ENCODE measurements around the gene ICE1. TPM values are rescaled to one million over a fixed set of nuclear protein-coding genes. Genes with fewer than 3 reads are reported as not detected.

ICE1 gene
- total and polyA plus RNA-seq, 3 donors from 2014 or later, result 13.8 to 35.6 (median 34.5) TPM

DNA sequence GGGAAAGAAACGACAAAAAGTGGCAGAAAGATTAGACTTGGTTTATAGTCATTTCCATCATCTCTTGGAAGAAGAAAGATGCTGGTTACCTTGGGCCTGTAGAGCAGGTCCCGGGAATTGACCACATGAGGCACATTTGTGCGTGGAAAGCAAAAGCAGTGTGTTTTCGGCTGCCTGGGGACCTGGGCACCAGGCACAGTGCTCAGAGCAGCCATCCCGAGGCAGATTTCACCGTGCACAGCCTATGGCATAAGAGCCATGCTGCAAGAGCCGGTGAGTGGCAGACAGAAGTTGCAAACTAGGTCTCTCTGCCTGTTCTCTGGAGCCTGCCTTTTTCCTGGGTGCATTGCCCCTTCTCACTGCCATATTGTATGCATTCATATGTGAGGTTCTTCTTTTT is 77.0 kb downstream of the ICE1 start:
- Histone ChIP-seq H3K4me3 (no peak overlapping the region), H3K27ac (no peak overlapping the region), H3K4me1 (peaks cover 13% of the 10 kb centered on the region), H3K36me3 (ENCODE audit: low read depth, missing control alignments) (no peaks in the 10 kb centered on the region), H3K9me3 (no peaks in the 10 kb centered on the region), H3K27me3 (no peaks in the 10 kb centered on the region)
- TF ChIP-seq, protein P1, sequence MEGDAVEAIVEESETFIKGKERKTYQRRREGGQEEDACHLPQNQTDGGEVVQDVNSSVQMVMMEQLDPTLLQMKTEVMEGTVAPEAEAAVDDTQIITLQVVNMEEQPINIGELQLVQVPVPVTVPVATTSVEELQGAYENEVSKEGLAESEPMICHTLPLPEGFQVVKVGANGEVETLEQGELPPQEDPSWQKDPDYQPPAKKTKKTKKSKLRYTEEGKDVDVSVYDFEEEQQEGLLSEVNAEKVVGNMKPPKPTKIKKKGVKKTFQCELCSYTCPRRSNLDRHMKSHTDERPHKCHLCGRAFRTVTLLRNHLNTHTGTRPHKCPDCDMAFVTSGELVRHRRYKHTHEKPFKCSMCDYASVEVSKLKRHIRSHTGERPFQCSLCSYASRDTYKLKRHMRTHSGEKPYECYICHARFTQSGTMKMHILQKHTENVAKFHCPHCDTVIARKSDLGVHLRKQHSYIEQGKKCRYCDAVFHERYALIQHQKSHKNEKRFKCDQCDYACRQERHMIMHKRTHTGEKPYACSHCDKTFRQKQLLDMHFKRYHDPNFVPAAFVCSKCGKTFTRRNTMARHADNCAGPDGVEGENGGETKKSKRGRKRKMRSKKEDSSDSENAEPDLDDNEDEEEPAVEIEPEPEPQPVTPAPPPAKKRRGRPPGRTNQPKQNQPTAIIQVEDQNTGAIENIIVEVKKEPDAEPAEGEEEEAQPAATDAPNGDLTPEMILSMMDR (IDR thresholded peaks at IDR 0.05), result no peak
- no peak for TF ChIP-seq POLR2A (IDR thresholded peaks at IDR 0.05)
- no peak for DNase-seq
- intact Hi-C loops (cut with DNase I; ENCODE audit: low total_unique reads), result no loop called here
- WGBS, 2 donors, result 94% methylated on average over 7 of the region's 7 CpGs

DNA sequence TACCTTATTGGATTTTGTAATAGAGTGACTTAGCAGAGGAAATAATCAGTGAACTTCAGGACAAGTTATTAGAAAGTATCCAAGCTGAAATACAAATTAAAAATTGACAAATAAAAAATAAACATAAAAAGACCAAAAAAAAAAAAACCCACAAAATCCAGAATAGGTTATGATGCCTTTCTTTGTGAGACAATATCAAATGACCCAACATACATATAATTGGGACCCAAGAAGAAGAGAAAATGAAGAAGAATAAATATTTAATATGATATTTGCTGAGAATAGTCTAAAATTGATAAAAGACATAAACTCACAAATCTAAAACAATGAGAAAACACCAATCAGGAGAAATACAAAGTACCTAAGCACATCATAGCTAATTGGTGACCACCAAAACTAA is 81.8 kb downstream of the ICE1 start:
- H3K27me3 ChIP-seq, result no peaks in the 10 kb centered on the region
- H3K4me1 ChIP-seq, result no peaks in the 10 kb centered on the region
- intact Hi-C loops (cut with DNase I; ENCODE audit: low total_unique reads), result no loop called here

DNA sequence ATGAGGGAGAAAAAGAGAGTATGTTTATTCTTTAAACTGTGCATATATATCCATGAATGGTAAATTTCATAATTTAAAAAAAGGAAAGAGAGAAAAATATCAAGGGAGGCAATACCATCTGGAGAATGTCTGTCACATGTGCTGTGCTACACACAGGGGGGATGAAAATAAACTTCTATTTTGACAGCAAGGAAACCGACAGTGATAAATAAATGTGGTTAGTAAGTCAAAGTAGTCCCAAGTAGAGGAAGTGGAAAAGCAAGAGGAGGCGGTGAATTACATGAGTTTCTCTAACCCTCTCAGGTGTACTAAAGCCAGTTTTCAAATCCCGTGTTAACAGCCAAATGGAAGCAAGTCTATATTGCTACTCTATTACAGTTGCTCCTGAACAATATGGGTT is 83.3 kb downstream of the ICE1 start:
- H3K4me3 ChIP-seq, result no peak overlapping the region
- no peak overlapping the region for H3K27ac ChIP-seq
- H3K36me3 ChIP-seq (ENCODE audit: low read depth, missing control alignments), result no peaks in the 10 kb centered on the region
- no peaks in the 10 kb centered on the region for H3K27me3 ChIP-seq
- intact Hi-C loops (cut with DNase I; ENCODE audit: low total_unique reads), result no loop called here
- H3K4me1 ChIP-seq, result no peaks in the 10 kb centered on the region
- DNase-seq, result no peak
- TF ChIP-seq POLR2A (IDR thresholded peaks at IDR 0.05), result no peak
- TF ChIP-seq, protein P1 (IDR thresholded peaks at IDR 0.05), result no peak
- 81 to 82% methylated on average over 3 of the region's 3 CpGs for WGBS, 2 donors
- H3K9me3 ChIP-seq, result no peaks in the 10 kb centered on the region

More for the DNA sequence above, 81.8 kb downstream of the ICE1 start:
- TF ChIP-seq, protein P1 (IDR thresholded peaks at IDR 0.05), result no peak
- TF ChIP-seq POLR2A (IDR thresholded peaks at IDR 0.05), result no peak
- no peak for DNase-seq
- Histone ChIP-seq H3K4me3 (no peak overlapping the region), H3K9me3 (no peaks in the 10 kb centered on the region), H3K36me3 (ENCODE audit: low read depth, missing control alignments) (no peaks in the 10 kb centered on the region), H3K27ac (no peak overlapping the region)

DNA sequence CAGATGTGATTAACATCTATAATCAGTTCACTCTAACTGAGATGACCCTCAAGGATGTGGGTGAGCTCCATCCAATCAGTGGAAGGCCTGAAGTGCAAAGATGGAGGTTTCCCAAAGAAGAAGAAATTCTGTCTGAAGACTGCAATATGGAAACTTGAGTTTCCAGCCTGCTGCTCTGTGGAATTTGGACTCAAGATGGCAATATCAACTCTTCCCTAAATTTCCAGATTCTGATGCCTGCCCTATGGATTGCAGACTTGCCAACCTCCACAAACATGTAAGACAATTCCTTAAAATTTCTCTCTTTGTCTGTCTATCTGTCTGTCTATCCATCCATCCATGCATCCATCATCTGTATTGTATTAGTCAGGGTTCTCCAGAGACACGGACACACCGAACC is 85.9 kb downstream of the ICE1 start:
- Histone ChIP-seq H3K27ac (no peak overlapping the region), H3K9me3 (no peaks in the 10 kb centered on the region), H3K27me3 (no peaks in the 10 kb centered on the region), H3K4me1 (no peaks in the 10 kb centered on the region), H3K36me3 (ENCODE audit: low read depth, missing control alignments) (no peaks in the 10 kb centered on the region), H3K4me3 (no peak overlapping the region)
- 87 to 88% methylated on average over 2 of the region's 2 CpGs for WGBS, 2 donors
- intact Hi-C loops (cut with DNase I; ENCODE audit: low total_unique reads), result no loop called here
- DNase-seq, result no peak
- TF ChIP-seq, protein P1 (IDR thresholded peaks at IDR 0.05), result no peak
- no peak for TF ChIP-seq POLR2A (IDR thresholded peaks at IDR 0.05)

DNA sequence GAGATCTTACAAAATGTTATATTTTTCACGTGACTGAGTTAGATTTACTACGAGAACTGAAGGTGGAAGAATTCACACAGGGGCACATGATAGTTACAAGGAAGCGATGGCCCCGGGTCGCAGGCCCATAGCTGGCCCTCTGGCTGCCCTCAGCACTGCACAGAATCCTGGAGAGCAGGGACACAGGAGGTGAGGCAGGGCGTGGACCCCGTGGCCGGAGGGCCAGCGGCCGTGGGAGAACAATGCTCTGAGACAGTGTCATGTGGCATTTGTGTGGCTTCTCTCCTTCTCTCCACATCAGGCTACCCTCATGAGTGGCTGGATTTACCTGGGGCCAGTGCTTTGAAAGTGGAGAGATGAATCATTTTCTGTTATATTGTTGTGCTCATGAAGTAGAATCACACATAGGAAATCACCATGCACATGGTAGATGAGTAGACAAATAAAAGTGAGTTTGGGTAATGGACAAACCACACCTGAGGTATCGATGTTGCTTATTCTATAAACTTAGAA is 89.5 kb downstream of the ICE1 start:
- Histone ChIP-seq H3K27ac (no peak overlapping the region), H3K9me3 (no peaks in the 10 kb centered on the region), H3K4me3 (no peak overlapping the region), H3K36me3 (ENCODE audit: low read depth, missing control alignments) (no peaks in the 10 kb centered on the region), H3K4me1 (no peaks in the 10 kb centered on the region), H3K27me3 (no peaks in the 10 kb centered on the region)
- no peak for DNase-seq
- TF ChIP-seq, protein P1 (IDR thresholded peaks at IDR 0.05), result no peak
- no peak for TF ChIP-seq POLR2A (IDR thresholded peaks at IDR 0.05)
- 89 to 92% methylated on average over 11 of the region's 11 CpGs for WGBS, 2 donors
- intact Hi-C loops (cut with DNase I; ENCODE audit: low total_unique reads), result no loop called here

Measured in testis (tissue), 3 donors.